ENCODE measurements around the gene EPHA3. TPM values are rescaled to one million over a fixed set of nuclear protein-coding genes. Genes with fewer than 3 reads are reported as not detected.

EPHA3 gene
- total RNA-seq, 4 donors from 2014 or later: 0.53 to 3.3 (median 0.88) TPM

DNA sequence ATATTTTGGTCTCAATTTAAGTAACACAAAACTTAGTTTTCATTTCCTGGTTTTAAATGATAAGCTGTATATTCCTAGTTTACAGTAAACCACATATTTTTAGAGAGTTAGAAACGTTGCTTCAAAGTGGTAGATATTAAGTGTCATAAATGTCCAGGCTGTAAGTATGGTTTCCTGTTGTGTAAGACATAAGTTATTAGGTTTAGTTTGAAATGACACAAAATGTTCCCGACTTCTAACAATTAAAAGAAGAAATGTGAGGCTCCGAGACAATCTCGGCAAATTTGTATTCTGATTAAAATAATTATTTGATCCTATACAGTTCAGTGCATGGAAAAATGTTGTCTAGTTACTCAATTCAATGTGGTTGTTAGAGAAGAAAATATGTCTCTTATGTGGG, 387.3 kb downstream of the EPHA3 start:
- TF ChIP-seq, protein P1, sequence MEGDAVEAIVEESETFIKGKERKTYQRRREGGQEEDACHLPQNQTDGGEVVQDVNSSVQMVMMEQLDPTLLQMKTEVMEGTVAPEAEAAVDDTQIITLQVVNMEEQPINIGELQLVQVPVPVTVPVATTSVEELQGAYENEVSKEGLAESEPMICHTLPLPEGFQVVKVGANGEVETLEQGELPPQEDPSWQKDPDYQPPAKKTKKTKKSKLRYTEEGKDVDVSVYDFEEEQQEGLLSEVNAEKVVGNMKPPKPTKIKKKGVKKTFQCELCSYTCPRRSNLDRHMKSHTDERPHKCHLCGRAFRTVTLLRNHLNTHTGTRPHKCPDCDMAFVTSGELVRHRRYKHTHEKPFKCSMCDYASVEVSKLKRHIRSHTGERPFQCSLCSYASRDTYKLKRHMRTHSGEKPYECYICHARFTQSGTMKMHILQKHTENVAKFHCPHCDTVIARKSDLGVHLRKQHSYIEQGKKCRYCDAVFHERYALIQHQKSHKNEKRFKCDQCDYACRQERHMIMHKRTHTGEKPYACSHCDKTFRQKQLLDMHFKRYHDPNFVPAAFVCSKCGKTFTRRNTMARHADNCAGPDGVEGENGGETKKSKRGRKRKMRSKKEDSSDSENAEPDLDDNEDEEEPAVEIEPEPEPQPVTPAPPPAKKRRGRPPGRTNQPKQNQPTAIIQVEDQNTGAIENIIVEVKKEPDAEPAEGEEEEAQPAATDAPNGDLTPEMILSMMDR (IDR thresholded peaks at IDR 0.05): no peak
- TF ChIP-seq POLR2A (IDR thresholded peaks at IDR 0.05): no peak
- H3K27ac ChIP-seq: no peak overlapping the region
- H3K27me3 ChIP-seq: no peaks in the 10 kb centered on the region
- H3K9me3 ChIP-seq: no peaks in the 10 kb centered on the region
- H3K4me3 ChIP-seq: no peak overlapping the region
- no peak for DNase-seq
- no peaks in the 10 kb centered on the region for H3K36me3 ChIP-seq
- no peaks in the 10 kb centered on the region for H3K4me1 ChIP-seq

DNA sequence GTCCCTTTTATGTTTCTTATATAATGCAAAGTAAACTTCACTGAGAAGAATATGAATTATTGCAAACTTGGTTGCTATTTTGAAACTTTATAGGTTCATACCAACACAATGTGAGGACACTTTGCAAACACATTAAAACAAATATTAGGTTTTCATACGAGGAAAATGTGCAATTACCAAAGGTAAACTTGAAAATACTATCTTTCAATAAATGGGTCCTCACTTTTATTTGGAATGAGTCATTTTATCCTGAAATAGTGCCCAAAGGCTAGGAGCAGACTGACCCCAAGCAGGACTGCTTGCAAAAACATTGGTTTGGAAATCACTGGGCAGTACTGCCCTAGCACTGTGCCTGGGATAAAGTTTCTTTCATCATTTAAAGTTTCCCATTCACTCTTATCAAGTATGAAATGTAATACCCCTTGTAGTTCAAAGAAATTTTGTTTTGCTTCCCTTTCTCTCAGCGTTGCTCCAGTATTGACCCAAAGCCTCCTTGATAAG, 396.5 kb downstream of the EPHA3 start:
- Histone ChIP-seq H3K4me3 (no peak overlapping the region), H3K27me3 (no peaks in the 10 kb centered on the region), H3K9me3 (no peaks in the 10 kb centered on the region), H3K4me1 (no peaks in the 10 kb centered on the region), H3K27ac (no peak overlapping the region), H3K36me3 (no peaks in the 10 kb centered on the region)
- DNase-seq: no peak
- TF ChIP-seq, protein P1 (IDR thresholded peaks at IDR 0.05): no peak
- no peak for TF ChIP-seq POLR2A (IDR thresholded peaks at IDR 0.05)

DNA sequence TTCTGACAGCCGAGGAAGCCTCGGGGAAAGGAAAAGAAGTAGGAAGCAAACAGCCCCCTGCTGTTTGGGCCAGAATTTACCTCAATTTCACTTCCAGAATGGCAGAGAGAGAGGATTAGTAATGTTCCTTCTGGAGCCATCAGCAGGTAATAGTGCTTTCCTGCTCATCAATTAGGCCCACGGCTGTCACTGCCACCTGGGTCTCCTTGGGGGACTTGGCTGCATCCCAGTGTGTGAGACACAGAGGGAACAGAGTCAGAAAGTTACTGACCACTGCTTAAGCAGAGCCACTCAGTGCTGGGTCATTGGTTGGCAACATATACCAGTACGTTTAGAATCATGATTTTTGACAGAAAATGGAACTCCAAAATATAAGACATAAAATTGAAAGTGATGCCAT, 397.0 kb downstream of the EPHA3 start:
- H3K9me3 ChIP-seq: no peaks in the 10 kb centered on the region
- TF ChIP-seq, protein P1 (IDR thresholded peaks at IDR 0.05): no peak
- TF ChIP-seq POLR2A (IDR thresholded peaks at IDR 0.05): no peak
- H3K27ac ChIP-seq: no peak overlapping the region
- H3K27me3 ChIP-seq: no peaks in the 10 kb centered on the region
- no peaks in the 10 kb centered on the region for H3K36me3 ChIP-seq
- H3K4me3 ChIP-seq: no peak overlapping the region
- no peak for DNase-seq
- no peaks in the 10 kb centered on the region for H3K4me1 ChIP-seq

DNA sequence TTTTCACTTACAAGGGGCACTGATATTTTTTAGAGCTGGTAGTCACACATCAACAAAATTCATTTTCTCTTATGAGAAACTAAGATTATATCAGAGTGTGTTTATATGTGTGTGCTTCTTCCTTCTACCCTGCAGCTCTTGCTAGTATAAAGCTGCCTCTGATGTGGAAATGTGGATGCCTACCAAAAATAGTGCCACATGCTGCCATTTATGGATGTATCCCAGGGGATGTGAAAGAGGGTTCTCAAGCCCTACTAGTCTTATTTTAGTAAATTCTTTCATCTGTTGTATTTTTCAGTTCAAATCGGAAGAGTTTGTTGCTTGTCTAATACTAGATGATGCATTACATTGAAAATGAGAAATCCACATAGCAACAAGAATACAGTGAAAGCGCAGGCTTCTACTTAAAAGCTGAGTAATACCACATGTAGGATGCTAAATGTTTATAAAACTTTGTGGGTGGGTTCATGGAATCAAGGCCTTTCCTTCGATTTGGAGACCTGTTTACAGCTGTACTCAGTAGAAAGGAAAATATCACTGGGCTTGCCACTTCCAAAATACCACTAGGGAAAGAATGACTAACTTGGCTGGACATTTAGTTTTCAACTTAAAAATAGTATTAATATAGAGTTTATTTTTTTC, 399.2 kb downstream of the EPHA3 start:
- Histone ChIP-seq H3K27me3 (no peaks in the 10 kb centered on the region), H3K9me3 (no peaks in the 10 kb centered on the region), H3K4me3 (no peak overlapping the region), H3K36me3 (no peaks in the 10 kb centered on the region), H3K27ac (no peak overlapping the region), H3K4me1 (no peaks in the 10 kb centered on the region)
- TF ChIP-seq, protein P1 (IDR thresholded peaks at IDR 0.05): no peak
- no peak for DNase-seq

DNA sequence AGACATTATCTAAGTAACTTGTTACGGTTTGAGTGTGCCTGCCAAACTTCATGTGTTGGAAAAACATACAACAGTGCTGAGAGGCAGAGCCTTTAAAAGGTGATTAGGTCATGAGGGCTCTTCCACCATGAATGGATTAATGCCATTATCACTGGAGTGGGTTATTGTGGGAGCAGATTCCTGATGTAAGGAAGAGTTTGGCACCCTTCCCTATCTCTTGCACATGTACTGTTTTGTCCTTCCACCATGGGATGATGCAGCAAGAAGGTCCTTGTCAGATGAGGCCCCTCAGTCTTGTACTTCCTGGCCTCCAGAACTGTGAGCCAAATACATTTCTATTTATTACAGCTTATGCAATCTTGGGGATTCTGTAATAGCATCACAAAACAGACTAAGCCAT, 413.9 kb downstream of the EPHA3 start:
- H3K36me3 ChIP-seq: no peaks in the 10 kb centered on the region
- no peaks in the 10 kb centered on the region for H3K27me3 ChIP-seq
- no peak overlapping the region for H3K27ac ChIP-seq
- H3K4me3 ChIP-seq: no peak overlapping the region
- TF ChIP-seq POLR2A (IDR thresholded peaks at IDR 0.05): no peak
- TF ChIP-seq, protein P1 (IDR thresholded peaks at IDR 0.05): no peak
- no peak for DNase-seq
- no peaks in the 10 kb centered on the region for H3K9me3 ChIP-seq
- H3K4me1 ChIP-seq: no peaks in the 10 kb centered on the region
